SK-N-SH (cell line): ENCODE data around the gene NOXA1. TPM values are rescaled to one million over a fixed set of nuclear protein-coding genes. Genes with fewer than 3 reads are reported as not detected.

ENCODE experiments used
- CTCF ChIA-PET: fragments of 300-600, 350-600 bp; formaldehyde crosslinking; extraction: SDS; loops from one replicate; lab custom pipeline; 2021; lab: Yijun Ruan, JAX
- POLR2A ChIA-PET: fragments of 350-600 bp; sonication (Branson Sonifier 250); formaldehyde crosslinking; extraction: SDS; loops from one replicate; lab custom pipeline; 2020; ENCODE audit warnings: antibody characterized with exemption, inconsistent platforms; lab: Yijun Ruan, JAX
- DNase-seq: peaks from one replicate; pipeline ENCODE4 v3.0.0; 2012
- H2AFZ ChIP-seq: fragments of 200-600 bp; sonication (generic); 2 replicates; pipeline ENCODE4 v1.8.1; 2016; ENCODE audit warnings: antibody characterized with exemption, mild to moderate bottlenecking, low read depth
- H3F3A ChIP-seq: fragments of 200-600 bp; sonication (generic); replicated peaks from 2 replicates; pipeline ENCODE3; 2016; ENCODE audit warnings: antibody characterized with exemption, mild to moderate bottlenecking; ENCODE audit not compliant: insufficient read depth
- H3K27ac ChIP-seq, 2 experiments: fragments of 200-500 bp in 1 of 2; fragments of 200-600 bp in 1 of 2; sonication (Bioruptor generic) in 1 of 2; sonication (generic), shearing (Covaris generic) in 1 of 2; 2 replicates each; pipeline versions ENCODE4 v1.5.1 to v1.6.1; 2014 to 2016; ENCODE audit warnings: low read depth in 2 of 2, inconsistent platforms in 1 of 2, low read length in 1 of 2, mild to moderate bottlenecking in 1 of 2, mixed read lengths in 1 of 2
- H3K27me3 ChIP-seq: fragments of 200-600 bp; sonication (generic), shearing (Covaris generic); 2 replicates; pipeline ENCODE4 v1.6.1; 2016; ENCODE audit warnings: mixed run types; ENCODE audit not compliant: insufficient read depth
- H3K36me3 ChIP-seq, 2 experiments: fragments of 200-500 bp in 1 of 2; fragments of 200-600 bp in 1 of 2; sonication (Bioruptor generic) in 1 of 2; sonication (generic) in 1 of 2; replicated peaks in 1 of 2; 2 replicates each; pipeline versions ENCODE3 to v1.5.1; 2014 to 2016; ENCODE audit warnings: low read length in 1 of 2, mild to moderate bottlenecking in 1 of 2; ENCODE audit not compliant: insufficient read depth in 2 of 2, control insufficient read depth in 1 of 2
- H3K4me1 ChIP-seq, 2 experiments: fragments of 200-500 bp in 1 of 2; fragments of 200-600 bp in 1 of 2; sonication (Bioruptor generic) in 1 of 2; sonication (generic), shearing (Covaris generic) in 1 of 2; 2 replicates each; pipeline versions ENCODE4 v1.5.1 to v1.6.1; 2014 to 2016; ENCODE audit warnings: low read depth in 1 of 2, low read length in 1 of 2, mixed run types in 1 of 2; ENCODE audit not compliant: insufficient read depth in 2 of 2, control insufficient read depth in 1 of 2
- H3K4me2 ChIP-seq: fragments of 200-600 bp; sonication (generic), shearing (Covaris generic); 2 replicates; pipeline ENCODE4 v1.6.1; 2017; ENCODE audit warnings: mixed run types
- H3K4me3 ChIP-seq, 2 experiments: fragments of 200-500 bp in 1 of 2; fragments of 200-600 bp in 1 of 2; sonication (Bioruptor generic) in 1 of 2; sonication (generic), shearing (Covaris generic) in 1 of 2; 2 replicates each; pipeline versions ENCODE4 v1.5.1 to v1.8.1; 2014 to 2016; ENCODE audit warnings: low read depth in 2 of 2, inconsistent platforms in 1 of 2, low read length in 1 of 2, mild to moderate bottlenecking in 1 of 2, mixed read lengths in 1 of 2, moderate library complexity in 1 of 2
- H3K79me2 ChIP-seq: fragments of 200-600 bp; sonication (generic); 2 replicates; pipeline ENCODE4 v1.8.1; 2017; ENCODE audit warnings: mild to moderate bottlenecking; ENCODE audit not compliant: insufficient read depth
- H3K9ac ChIP-seq: fragments of 200-600 bp; sonication (generic); 2 replicates; pipeline ENCODE4 v1.6.1; 2017; ENCODE audit warnings: mixed run types
- H3K9me2 ChIP-seq: fragments of 200-600 bp; sonication (generic); 2 replicates; pipeline ENCODE4 v1.6.1; 2017; ENCODE audit warnings: mixed run types
- H3K9me3 ChIP-seq: fragments of 200-600 bp; sonication (generic); 2 replicates; pipeline ENCODE4 v1.6.1; 2017; ENCODE audit warnings: mixed run types, mild to moderate bottlenecking, moderate library complexity
- H4K20me1 ChIP-seq: fragments of 200-600 bp; sonication (generic); 2 replicates; pipeline ENCODE4 v1.6.1; 2017; ENCODE audit warnings: mild to moderate bottlenecking, mixed run types; ENCODE audit not compliant: insufficient read depth
- CHD2 ChIP-seq: fragments of 150-350 bp; IDR thresholded peaks from 2 replicates; pipeline ENCODE4 v1.6.1; 2018; ENCODE audit warnings: low read length; ENCODE audit not compliant: partially characterized antibody
- FOSL2 ChIP-seq: IDR thresholded peaks from 2 replicates; pipeline ENCODE4 v1.4.0; 2012; ENCODE audit warnings: low read depth, mild to moderate bottlenecking, moderate library complexity, borderline replicate concordance
- JUND ChIP-seq: IDR thresholded peaks from 2 replicates; pipeline ENCODE4 v1.4.0; 2012
- MXI1 ChIP-seq: IDR thresholded peaks from 2 replicates; pipeline ENCODE4 v1.6.1; 2012; ENCODE audit warnings: mild to moderate bottlenecking, low read depth, low read length, improper control_type of control experiment
- NFIC ChIP-seq: IDR thresholded peaks from 2 replicates; pipeline ENCODE4 v1.4.0; 2012; ENCODE audit warnings: borderline replicate concordance
- NRF1 ChIP-seq: IDR thresholded peaks from 2 replicates; pipeline ENCODE4 v1.6.1; 2012; ENCODE audit warnings: low read depth, mild to moderate bottlenecking, low read length
- POLR2AphosphoS5 ChIP-seq: IDR thresholded peaks from 2 replicates; pipeline ENCODE4 v1.6.1; 2012; ENCODE audit warnings: low read depth, low read length
- RFX5 ChIP-seq: IDR thresholded peaks from 2 replicates; pipeline ENCODE4 v1.6.1; 2012; ENCODE audit warnings: mild to moderate bottlenecking, improper control_type of control experiment, low read length
- SIN3A ChIP-seq: IDR thresholded peaks from 2 replicates; pipeline ENCODE4 v1.6.1; 2012; ENCODE audit warnings: low read depth, mild to moderate bottlenecking, low read length, moderate library complexity, borderline replicate concordance
- TAF1 ChIP-seq: IDR thresholded peaks from 2 replicates; pipeline ENCODE4 v1.6.1; 2012; ENCODE audit warnings: low read depth, mild to moderate bottlenecking, low read length, moderate library complexity, borderline replicate concordance
- USF1 ChIP-seq: IDR thresholded peaks from 2 replicates; pipeline ENCODE4 v1.4.0; 2012; ENCODE audit warnings: low read depth, borderline replicate concordance
- WGBS: methylation state at CpG from one replicate; pipeline ENCODE4 v1.1.6; 2017; ENCODE audit warnings: low lambda C conversion rate; 5-methylcytosine and 5-hydroxymethylcytosine counted together
- polyA plus RNA-seq, 3 experiments: library from polyadenylated mRNA; depleted of rRNA; stranded (reverse); fragments of >200 nt; gene quantifications; 2 replicates each; pipeline ENCODE4 v1.2.3, GENCODE V29; 2012
- TF ChIP-seq, protein P1 (sequence below): IDR thresholded peaks from 2 replicates; pipeline ENCODE4 v1.4.0; 2012; ENCODE audit warnings: low read depth
- TF ChIP-seq, protein P2 (sequence below): fragments of 150-350 bp; IDR thresholded peaks from 2 replicates; pipeline ENCODE4 v1.6.1; 2017; ENCODE audit warnings: antibody characterized with exemption, low read length, low read depth, borderline replicate concordance
- TF ChIP-seq, protein P3 (sequence below): fragments of 200-600 bp; sonication (generic); IDR thresholded peaks from 2 replicates; pipeline ENCODE4 v1.6.1; 2017; ENCODE audit warnings: antibody characterized with exemption, mild to moderate bottlenecking, moderate library complexity
- TF ChIP-seq, protein P4 (sequence below): IDR thresholded peaks from 2 replicates; pipeline ENCODE4; 2012

The NOXA1 gene
- polyA plus RNA-seq, 1 of the 3 experiments (the other 2 are of a cell fraction): 0.39 TPM

DNA sequence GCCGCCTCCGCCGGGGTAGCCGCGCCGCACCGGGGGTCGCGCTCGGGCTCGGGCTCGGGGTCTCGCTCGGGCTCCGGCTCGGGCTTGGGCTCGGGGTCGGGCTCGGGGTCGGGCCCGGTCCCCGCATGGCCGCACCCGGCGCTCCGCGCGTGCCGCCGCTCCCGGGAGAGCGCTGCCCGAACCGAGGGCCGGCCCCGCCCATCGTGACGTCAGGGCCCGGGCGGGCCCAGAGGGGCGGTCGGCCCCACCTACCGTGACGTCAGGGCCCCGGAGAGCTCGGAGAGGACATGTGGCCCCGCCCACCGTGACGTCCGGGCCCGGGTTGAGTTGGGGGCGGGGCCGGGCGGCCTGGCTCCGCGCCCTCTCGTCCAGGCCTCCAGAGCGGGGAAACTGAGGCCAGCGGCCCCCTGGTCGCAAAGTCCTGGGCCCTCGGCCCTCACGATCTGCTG is 36.0 kb downstream of the NOXA1 start, which contains the start of gene NSMF:
Gene NSMF (minus strand): TSS at position 183 of the 449 bp plus-strand sequence. CDS start 232 bp downstream, outside the sequence.
- TF ChIP-seq, protein P1, sequence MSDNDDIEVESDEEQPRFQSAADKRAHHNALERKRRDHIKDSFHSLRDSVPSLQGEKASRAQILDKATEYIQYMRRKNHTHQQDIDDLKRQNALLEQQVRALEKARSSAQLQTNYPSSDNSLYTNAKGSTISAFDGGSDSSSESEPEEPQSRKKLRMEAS: 0 out of 2 replicates have a peak, but pooled peaks have one; percentile 32
- TF ChIP-seq SIN3A: no peak
- 0 out of 2 replicates have a peak, but pooled peaks have one; percentile 50 for TF ChIP-seq RFX5
- TF ChIP-seq POLR2AphosphoS5: 0 out of 2 replicates have a peak, but pooled peaks have one; percentile 24
- TF ChIP-seq CHD2: no peak
- TF ChIP-seq, protein P2, sequence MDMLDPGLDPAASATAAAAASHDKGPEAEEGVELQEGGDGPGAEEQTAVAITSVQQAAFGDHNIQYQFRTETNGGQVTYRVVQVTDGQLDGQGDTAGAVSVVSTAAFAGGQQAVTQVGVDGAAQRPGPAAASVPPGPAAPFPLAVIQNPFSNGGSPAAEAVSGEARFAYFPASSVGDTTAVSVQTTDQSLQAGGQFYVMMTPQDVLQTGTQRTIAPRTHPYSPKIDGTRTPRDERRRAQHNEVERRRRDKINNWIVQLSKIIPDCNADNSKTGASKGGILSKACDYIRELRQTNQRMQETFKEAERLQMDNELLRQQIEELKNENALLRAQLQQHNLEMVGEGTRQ: 0 out of 2 replicates have a peak, but pooled peaks have one; percentile 26
- TF ChIP-seq NFIC: no peak
- peak; percentile 57 for TF ChIP-seq MXI1
- no peak for TF ChIP-seq FOSL2
- TF ChIP-seq, protein P3, sequence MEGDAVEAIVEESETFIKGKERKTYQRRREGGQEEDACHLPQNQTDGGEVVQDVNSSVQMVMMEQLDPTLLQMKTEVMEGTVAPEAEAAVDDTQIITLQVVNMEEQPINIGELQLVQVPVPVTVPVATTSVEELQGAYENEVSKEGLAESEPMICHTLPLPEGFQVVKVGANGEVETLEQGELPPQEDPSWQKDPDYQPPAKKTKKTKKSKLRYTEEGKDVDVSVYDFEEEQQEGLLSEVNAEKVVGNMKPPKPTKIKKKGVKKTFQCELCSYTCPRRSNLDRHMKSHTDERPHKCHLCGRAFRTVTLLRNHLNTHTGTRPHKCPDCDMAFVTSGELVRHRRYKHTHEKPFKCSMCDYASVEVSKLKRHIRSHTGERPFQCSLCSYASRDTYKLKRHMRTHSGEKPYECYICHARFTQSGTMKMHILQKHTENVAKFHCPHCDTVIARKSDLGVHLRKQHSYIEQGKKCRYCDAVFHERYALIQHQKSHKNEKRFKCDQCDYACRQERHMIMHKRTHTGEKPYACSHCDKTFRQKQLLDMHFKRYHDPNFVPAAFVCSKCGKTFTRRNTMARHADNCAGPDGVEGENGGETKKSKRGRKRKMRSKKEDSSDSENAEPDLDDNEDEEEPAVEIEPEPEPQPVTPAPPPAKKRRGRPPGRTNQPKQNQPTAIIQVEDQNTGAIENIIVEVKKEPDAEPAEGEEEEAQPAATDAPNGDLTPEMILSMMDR: no peak
- TF ChIP-seq, protein P4, sequence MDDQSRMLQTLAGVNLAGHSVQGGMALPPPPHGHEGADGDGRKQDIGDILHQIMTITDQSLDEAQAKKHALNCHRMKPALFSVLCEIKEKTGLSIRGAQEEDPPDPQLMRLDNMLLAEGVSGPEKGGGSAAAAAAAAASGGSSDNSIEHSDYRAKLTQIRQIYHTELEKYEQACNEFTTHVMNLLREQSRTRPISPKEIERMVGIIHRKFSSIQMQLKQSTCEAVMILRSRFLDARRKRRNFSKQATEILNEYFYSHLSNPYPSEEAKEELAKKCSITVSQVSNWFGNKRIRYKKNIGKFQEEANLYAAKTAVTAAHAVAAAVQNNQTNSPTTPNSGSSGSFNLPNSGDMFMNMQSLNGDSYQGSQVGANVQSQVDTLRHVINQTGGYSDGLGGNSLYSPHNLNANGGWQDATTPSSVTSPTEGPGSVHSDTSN: no peak
- TF ChIP-seq USF1: no peak
- no peak for TF ChIP-seq TAF1
- TF ChIP-seq NRF1: no peak
- TF ChIP-seq JUND: no peak
- H3K79me2 ChIP-seq: peaks cover 10% of the 10 kb centered on the region; the same call in 1 of the 2 replicates
- ChIA-PET CTCF (interaction anchor here (1.2 kb wide), 1 partner anchor 36 kb away, joined by 3 read pairs; the partner anchor contains the start of genes EXD3 and NOXA1), POLR2A (interaction anchor here (0.6 to 1.3 kb wide), 4 partner anchors 9 to 29 kb away, joined by 3 to 4 read pairs (median 4); no protein-coding TSS in a partner anchor)
- H2AFZ ChIP-seq: peak within 1 kb of the TSS; percentile 99
- peaks cover 16% of the 10 kb centered on the region for H4K20me1 ChIP-seq
- H3K4me1 ChIP-seq: peaks cover 18 to 48% of the 10 kb centered on the region in 2 experiments
- H3K4me3 ChIP-seq: peak within 1 kb of the TSS; percentile 74 to 82
- H3K9me3 ChIP-seq: no peaks in the 10 kb centered on the region
- H3K27me3 ChIP-seq: no peaks in the 10 kb centered on the region
- peaks cover 0 to 20% of the 10 kb centered on the region in 2 experiments for H3K36me3 ChIP-seq
- DNase-seq: peak; percentile 100
- H3K4me2 ChIP-seq: peak within 1 kb of the TSS; percentile 98
- H3K27ac ChIP-seq: peak within 1 kb of the TSS in 1 of 2 experiments; percentile 79; a peak in 1 of 4 replicates
- no peaks in the 10 kb centered on the region for H3F3A ChIP-seq
- H3K9ac ChIP-seq: peak within 1 kb of the TSS; percentile 81
- WGBS: no CpG with 5 or more reads among the region's 62 CpGs
- H3K9me2 ChIP-seq: no peaks in the 10 kb centered on the region
